HG03571 (cell line): ENCODE data around the gene LINGO1.

Source experiments
- ATAC-seq: cut with Tn5 transposase; IDR thresholded peaks from one replicate; pipeline ENCODE4 v1.9.1; 2021; ENCODE audit not compliant: unreplicated experiment

LINGO1 gene

GRCh38 chr15:77632534-77633133, at the start of gene LINGO1:
TSS of gene LINGO1 (minus strand) at chr15:77632912. CDS start at chr15:77632315, 597 bp downstream.
- no peak for ATAC-seq

- ATAC-seq: no peak
These were observed 48.6 kb upstream of the LINGO1 start for GRCh38 chr15:77681362-77681761.

- no peak for ATAC-seq
These were observed 44.1 kb upstream of the LINGO1 start for GRCh38 chr15:77676569-77677375.

GRCh38 chr15:77675806-77676415, 43.2 kb upstream of the LINGO1 start:
- no peak for ATAC-seq

- no peak for ATAC-seq
These were observed 41.6 kb upstream of the LINGO1 start for GRCh38 chr15:77674327-77674726.

- no peak for ATAC-seq
These were observed 41.2 kb upstream of the LINGO1 start for GRCh38 chr15:77673866-77674265.

- no peak for ATAC-seq
These were observed 39.4 kb upstream of the LINGO1 start for GRCh38 chr15:77672135-77672534.

GRCh38 chr15:77671362-77672056, 38.8 kb upstream of the LINGO1 start:
- ATAC-seq: no peak

GRCh38 chr15:77670558-77671361, 38.0 kb upstream of the LINGO1 start:
- no peak for ATAC-seq

GRCh38 chr15:77669896-77670295, 37.2 kb upstream of the LINGO1 start:
- no peak for ATAC-seq

- ATAC-seq: no peak
These were observed 34.9 kb upstream of the LINGO1 start for GRCh38 chr15:77667338-77668234.

- no peak for ATAC-seq
These were observed 33.6 kb upstream of the LINGO1 start for GRCh38 chr15:77666296-77666660.

GRCh38 chr15:77665530-77666295, 33.0 kb upstream of the LINGO1 start:
- no peak for ATAC-seq

- ATAC-seq: no peak
These were observed 31.7 kb upstream of the LINGO1 start for GRCh38 chr15:77664428-77664827.

GRCh38 chr15:77663256-77663655, 30.5 kb upstream of the LINGO1 start:
- no peak for ATAC-seq

- ATAC-seq: no peak
These were observed 26.9 kb upstream of the LINGO1 start for GRCh38 chr15:77659350-77660321.

- ATAC-seq: no peak
These were observed 25.6 kb upstream of the LINGO1 start for GRCh38 chr15:77658304-77658703.
